GM19372 (cell line): ENCODE data around the gene ERF.

Experiments
- ATAC-seq: cut with Tn5 transposase; IDR thresholded peaks from one replicate; pipeline ENCODE4 v1.9.1; 2021; ENCODE audit warnings: mild to moderate bottlenecking, low read depth, moderate library complexity; ENCODE audit not compliant: unreplicated experiment

Gene ERF

DNA sequence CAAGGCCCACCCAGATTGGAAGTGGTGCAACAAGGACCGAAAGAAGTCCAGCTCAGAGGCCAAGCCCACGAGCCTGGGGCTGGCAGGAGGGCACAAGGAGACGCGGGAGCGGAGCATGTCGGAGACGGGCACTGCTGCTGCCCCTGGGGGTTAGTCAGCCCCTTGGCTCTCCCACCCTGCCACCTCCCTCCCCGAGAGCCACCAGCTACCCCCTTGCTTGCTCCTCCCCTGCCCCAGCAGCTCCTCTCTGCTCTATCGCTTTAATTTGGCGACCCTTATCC is 32.8 kb upstream of the ERF start:
- no peak for ATAC-seq

DNA sequence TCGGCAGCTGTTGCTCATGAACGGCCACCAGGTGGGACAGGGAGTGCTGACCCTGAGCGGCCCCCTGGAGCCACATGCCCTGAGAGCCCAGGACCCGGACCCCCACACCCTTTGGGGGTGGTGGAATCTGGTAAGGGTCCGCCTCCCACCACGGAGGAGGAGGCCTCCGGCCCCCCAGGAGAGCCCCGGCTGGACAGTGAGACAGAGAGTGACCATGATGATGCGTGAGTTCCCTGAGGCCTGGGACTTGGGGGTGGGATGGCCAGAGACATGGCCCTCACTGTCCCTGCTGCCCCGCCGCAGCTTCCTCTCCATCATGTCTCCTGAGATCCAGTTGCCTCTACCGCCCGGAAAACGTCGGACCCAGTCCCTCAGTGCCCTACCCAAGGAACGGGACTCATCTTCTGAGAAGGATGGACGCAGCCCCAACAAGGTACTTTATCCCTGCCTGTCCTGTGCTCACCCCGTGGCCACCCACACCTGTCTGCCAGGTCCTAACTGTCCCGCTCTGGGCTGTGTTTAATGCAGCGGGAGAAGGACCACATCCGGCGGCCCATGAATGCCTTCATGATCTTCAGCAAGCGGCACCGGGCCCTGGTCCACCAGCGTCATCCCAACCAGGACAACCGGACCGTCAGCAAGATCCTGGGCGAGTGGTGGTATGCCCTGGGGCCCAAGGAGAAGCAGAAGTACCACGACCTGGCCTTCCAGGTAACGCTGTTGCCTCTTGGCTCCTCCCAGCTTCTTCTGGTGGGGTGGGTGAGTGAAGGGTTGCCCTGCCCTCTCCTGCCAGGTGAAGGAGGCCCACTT is 32.3 kb upstream of the ERF start:
- ATAC-seq: no peak

DNA sequence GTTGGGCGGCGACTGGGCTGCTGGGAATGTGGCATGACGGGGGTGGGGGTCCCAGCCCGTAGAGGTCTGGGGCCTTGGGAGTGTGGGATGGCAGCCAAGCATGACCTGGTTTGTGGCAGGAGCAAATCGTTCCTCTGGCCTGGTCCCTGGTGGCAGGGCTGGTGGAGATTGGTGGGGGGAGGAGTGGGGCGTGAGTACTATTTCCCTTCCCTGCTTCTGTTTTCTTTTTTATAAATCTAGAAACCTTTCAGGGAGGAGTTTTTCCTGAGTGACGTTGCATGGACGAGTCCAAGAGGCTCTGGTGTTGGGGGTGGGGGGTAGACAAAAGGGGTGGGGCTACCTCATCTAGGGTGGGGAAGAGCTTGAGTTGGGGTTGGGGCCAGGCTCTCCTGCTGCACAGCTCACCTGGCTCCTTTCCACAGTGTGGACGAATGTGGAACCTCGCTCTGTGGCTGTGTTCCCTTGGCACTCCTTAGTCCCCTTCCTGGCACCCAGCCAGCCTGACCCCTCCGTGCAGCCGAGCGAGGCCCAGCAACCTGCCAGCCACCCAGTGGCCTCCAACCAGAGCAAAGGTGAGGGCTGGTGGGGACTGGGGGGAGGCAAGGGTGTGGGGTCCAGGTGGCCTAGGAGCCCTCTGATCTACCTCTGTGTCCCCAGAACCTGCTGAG is 31.6 kb upstream of the ERF start:
- no peak for ATAC-seq

DNA sequence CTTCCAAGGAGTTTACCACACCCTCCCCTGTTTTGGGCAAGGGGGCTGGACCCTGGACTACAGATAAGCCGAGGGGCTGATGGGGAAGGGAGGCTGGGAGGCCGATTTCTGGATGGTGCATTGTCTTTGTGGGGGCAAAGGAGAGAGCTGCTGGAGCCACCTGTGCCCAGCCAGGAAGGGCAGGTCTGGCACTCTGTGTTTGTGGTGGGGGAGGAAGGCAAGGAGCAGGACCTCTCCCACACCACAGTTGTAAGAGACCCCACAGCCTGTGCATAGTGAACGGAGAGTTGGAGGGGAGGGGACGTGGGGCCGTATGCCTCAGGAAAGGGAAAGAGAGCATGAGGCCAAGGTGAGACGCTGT is 31.0 kb upstream of the ERF start:
- ATAC-seq: no peak

DNA sequence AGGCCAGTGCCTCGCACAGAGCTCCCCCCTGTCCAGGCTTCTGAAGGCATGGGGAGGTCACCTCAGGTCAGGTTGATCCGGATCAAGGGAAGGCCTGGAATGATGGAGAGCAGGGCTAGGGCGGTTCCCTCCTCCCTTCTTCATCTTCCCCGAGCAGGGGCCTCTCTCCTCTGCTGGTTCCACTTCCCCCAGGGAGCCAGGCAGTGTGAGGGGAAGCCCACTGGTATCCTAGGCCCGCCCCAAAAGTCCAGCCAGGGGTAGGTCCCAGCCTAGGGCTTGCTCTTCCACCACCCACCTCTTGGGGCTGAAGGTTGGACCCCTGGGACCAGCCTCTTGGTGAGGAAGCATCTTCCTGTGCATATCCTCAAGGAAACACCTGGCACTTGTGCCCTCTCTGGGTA is 30.6 kb upstream of the ERF start:
- ATAC-seq: no peak

- no peak for ATAC-seq
Measured at GRCh38 chr19:42284591-42285341, 29.8 kb upstream of the ERF start.

DNA sequence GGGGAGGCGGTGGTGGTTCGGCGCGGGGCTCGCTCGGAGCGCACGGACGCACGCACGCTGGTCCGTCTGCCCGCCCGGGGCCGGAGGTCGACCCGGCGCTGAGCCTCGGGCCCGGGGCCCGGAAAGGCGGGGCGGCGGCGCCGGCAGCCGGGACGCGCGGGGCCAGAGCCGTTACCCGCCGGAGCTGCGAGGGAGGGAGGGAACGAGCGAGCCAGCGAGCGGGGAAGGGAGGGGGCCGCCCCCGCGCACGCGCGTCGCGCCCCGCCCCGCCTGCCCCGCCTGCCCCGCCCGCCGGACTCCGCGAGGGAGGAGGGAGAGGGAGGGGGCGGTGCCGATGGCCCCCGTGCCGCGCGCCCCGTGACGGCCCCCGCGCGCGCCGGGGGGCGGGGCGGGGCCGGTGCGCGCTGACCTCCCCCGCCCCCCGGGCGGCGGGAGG is 29.2 kb upstream of the ERF start:
- peak; percentile 41 for ATAC-seq

GRCh38 chr19:42283188-42284065 is 28.5 kb upstream of the ERF start:
- ATAC-seq: peak; percentile 49

DNA sequence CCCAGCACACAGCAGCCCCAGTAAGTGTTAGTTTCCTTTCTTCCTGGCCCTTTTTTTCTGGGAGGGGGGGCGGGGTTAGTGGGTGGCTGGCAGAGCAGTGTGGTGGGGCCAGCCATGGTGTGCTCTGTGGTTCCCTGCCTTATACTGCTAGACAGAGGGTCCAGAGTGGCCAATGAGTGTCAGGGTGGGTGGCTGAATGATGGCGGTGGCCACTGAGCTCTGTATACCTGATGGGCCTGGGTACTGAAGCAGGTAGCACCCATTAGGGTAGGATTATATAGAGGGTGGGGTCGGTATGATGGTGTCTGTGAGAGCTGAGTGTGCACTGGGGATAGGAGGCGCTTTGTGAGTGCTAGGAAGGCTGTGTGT is 27.9 kb upstream of the ERF start:
- no peak for ATAC-seq

GRCh38 chr19:42281827-42282762 is 27.2 kb upstream of the ERF start:
- no peak for ATAC-seq

- ATAC-seq: no peak
Measured at GRCh38 chr19:42281146-42281826, 26.4 kb upstream of the ERF start.

DNA sequence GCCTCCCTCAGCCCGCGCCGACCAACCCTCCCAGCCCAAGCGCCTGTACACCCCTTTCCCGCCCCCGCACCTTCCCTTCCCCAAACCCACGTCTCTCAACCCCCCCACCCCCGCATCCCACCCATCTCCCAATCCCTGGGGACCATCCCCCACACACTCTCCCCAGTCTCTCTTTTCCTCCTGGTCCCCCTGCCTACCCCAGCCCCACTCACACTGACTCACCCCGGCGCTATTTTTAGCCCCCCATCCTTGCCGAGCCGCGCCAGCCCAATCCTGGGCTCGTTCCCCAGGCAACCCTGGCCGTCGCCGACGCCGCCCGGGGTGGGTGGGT is 25.9 kb upstream of the ERF start:
- no peak for ATAC-seq

DNA sequence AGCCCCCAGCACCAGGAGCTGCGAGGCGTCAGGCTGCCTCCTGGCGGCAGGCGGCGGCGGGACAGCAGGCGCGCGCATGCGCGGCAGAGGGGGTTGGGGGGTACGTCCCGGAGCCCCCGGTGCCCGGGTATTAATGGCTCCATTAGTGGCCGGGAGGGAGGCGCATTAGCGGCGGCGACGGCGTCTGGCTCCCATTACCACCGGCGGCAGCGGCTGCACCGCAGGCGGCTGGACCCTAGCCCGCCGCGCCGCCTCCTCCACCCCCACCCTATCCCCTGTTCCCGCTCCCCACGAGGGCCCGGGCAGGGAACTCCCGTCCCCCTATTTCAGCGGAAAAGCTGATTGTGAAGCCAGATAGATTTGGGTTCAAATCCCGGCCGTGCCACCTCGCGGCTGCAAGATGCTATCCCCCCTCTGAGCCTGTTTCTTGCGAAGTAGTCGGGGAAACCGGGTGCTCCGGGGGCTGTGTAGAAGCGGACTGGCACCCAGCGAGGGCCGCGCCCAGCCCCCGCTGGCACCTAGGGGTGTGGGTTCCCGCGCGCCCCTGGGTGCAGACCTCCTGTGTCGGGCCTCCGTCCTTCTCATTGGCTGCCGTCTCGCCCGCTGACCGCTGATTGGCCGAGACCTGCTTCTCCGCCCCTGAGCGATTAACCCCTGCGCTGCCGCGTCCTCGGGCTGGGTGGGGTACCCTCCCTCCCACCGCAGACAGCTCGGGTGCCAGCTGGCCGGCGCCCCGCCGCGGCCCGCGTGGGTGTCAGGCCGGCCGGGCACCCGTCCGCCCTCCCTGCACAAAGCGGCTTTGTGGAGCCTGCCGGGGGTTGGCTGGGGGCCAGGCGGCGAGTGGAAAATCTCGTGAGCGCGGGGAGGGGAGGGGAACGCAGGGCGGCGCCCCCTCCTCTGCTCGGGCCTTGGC is 25.2 kb upstream of the ERF start:
- ATAC-seq: no peak

GRCh38 chr19:42279155-42279901 is 24.4 kb upstream of the ERF start:
- ATAC-seq: no peak

- ATAC-seq: no peak
Measured at GRCh38 chr19:42278452-42279154, 23.7 kb upstream of the ERF start.

DNA sequence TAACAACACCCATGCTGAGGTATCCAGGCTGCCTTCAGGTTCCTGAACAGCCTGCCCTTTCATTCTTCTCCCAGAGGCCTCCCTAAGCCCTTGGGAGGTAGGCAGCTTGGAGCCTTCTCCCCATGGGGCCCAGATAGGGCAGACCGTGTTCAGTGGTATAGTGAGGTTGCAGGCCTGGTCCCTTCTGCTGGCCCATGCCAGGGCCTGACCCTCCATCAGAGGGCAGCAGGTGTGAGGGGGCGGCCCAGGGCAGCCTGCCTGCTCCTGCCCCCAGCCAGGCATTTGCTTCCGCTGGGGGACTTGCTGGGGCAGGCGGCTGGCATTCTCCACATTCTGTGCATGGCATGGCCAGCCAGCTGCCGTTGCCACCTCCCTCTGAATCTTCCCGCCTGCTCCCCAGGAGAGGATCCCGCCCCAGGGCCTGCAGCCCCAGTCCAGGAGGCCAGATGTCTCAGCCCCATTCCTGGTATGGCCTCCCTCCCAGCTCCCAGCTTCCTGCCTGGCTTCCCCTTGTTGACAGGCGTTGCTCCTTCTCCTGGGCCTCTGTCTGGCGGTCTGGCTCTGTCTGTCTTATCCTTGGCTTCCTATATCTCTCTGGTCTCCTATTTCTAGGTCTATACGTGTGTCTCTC is 23.0 kb upstream of the ERF start:
- ATAC-seq: no peak

DNA sequence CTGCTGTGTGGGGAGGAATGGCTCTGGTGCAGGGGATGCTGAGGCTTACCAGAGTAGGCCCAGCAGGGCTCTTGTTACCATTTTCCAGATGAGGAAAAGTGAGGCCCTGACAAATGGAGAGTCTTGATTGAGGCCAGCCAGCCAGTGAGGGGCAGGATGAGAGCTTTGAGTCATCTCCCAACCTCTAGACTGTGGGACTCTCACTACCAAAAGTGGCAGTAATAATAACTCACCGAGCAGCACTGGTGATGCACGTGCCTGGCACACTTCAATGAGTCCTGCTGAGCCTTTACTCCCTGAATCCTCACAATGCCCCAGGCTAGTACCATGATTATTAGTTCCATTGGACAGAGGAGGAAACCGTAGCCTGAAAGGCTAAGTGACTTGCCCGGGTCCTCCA is 21.9 kb upstream of the ERF start:
- ATAC-seq: no peak
